Measurements from ENCODE around the gene EDN2.

EDN2 gene

GRCh38 chr1:41516168-41517061 lies 31.9 kb upstream of the EDN2 start:
- peak; percentile 82 for DNase-seq

- DNase-seq, result no peak
Observed at GRCh38 chr1:41515778-41516167, 31.3 kb upstream of the EDN2 start.

GRCh38 chr1:41515131-41515678 lies 30.7 kb upstream of the EDN2 start:
- no peak for DNase-seq

DNA sequence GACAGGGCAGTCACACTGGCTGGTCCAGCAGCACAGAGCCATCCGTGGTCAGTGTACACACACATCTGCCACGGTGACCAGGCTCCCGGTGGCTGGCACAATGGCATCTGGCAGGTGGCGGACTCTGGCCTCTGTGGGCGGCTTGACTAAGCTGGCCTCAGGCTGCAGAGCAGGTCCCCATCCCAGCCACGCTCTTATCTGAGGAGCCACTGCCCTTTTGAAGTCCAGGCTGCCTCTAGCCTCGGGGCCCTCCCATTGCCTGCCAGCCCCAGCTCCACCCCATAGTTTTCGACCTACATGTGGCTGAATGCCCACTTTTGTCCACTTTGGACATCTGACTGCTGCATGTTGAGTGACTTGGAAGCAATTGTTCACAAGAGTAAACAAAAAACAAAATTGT lies 29.9 kb upstream of the EDN2 start:
- DNase-seq, result no peak

DNA sequence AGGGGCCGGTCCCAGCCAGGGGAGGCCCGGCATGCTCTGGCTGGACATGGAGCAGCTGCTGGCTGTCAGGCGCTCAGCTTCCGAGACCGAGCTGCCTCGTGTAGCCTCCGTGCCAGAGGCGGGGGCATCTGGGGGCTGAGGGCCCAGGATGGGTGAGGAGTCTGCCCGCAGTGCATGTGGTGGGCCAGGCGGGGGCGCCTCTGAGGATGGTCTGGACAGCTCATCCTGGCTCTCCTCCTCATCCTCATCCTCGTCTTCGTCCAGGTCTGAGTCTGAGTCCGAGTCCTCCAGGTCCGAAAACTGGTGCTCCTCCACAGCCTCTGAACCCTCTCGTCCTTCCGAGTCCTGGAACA lies 28.9 kb upstream of the EDN2 start:
- peak; percentile 29 for DNase-seq

DNA sequence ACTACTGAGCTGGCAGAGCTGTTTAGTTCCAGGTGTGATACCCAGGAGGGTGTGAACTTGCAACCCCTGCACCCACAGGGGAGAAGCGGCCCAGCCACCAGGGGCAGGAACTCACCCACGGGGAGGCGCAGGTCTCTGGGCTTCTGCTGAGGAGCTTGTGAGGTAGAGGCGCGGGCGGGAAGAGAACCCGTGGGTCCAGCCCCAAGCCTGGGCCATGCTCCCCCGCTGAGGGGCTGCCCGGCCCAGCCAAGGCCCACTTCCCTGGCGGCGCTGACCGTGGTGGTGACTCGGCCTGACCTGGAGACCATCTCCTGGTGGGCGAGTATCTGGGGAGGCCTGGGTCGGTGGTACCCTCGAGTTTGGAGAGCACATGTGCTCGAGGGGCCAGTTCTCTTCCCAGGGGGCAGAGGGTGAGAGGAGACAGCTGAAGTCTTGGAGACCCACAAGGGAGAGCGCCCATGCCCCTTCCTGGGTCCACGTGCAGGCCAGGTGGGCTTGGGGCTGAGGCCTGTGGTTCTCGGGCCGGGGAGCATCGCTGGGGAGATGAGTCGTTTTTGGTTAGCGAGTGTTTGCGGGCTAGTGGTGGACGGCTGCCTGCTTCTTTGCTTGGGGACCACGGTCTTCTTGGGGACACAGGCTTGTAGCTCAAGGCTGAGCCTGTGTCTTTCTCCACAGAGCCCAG lies 28.4 kb upstream of the EDN2 start:
- no peak for DNase-seq

DNA sequence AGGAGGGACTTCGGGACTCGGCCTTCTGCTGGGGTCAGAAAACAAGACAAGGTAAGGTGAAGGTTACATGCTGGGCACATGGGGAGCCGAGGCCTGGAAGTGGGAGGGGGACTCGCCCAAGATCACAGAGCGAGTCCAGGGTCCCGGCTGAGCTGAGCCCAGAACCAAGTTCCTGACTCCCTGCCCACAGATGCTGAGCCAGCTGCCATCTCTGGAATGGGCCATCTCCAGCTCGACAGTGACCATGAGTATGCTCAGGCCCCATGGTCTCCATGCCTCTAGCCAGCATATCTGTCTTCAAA lies 26.7 kb upstream of the EDN2 start:
- no peak for DNase-seq

DNA sequence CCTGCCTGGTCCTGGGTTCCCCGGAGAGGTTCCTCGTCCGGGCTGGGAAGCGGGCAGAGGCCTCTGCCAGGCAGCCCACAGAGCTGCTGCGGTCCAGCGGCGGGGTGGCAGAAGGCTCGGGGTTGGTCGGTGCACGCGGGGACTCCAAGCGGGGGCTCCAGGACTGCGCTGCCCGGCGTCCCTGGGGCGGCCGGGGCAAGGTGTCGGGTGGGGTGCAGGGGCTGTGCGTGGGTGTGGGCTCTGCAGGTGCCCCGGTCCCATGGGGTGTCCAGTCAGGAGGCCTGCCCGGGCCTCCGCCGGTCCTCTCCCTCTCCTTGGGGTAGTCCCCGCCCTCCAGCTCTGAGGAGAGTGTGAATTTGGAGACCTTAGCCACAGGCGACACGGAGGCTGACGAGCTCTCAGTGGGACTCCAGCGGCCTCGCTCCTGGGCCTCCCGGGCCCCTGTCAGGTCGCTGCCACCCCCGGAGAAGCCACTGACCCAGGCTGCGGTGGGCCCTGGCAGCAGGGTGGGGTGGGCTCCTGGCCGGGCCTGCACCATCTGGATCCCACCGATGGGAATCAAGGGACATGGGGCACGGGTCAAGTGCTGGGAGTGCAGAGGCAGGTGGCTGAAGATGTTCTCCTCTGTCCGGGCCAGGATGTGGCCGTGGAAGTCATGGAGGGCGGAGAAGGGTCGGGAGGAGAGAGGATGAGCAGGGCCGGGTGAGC lies 26.2 kb upstream of the EDN2 start:
- DNase-seq, result no peak

DNA sequence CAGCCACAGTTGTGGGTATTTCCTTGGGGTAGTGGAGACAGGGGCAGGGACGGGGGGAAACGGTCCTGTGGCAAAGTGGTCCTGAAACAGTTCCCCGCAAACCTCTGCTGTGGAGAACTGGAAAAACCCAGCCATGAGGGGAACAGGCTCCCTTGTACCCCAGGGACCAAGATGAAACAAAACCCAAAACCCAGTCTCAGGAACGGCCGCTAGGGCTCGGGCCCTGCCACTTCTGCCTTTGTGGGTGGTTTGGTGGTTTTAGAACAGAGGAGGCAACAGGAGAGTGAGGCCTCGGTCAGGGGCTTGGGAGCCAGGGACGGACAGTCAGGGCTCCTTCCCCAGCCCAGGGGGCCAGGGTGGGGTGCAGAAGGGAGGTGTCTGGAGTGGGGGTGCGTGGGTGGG lies 24.8 kb upstream of the EDN2 start:
- DNase-seq, result no peak

DNA sequence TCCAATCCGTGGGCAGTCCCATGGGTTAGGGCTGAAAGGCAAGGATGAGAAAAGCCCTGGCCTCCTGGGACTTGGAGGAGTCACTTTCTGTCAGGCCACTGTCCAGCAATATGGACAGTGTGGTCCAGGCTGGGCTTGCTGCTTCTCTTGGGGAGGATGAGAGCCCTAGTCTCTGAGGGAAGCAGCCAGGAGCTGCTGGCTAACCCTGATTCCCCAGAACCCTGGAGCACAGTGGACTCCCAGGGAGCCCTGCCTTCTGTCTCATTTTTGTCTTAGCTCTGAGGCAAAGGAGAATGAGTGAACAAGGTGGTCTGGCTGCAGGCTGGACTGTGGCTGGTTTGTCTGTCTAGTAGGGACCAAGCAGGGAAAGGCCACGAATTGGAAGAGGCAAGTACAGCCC lies 23.8 kb upstream of the EDN2 start:
- DNase-seq, result no peak

DNA sequence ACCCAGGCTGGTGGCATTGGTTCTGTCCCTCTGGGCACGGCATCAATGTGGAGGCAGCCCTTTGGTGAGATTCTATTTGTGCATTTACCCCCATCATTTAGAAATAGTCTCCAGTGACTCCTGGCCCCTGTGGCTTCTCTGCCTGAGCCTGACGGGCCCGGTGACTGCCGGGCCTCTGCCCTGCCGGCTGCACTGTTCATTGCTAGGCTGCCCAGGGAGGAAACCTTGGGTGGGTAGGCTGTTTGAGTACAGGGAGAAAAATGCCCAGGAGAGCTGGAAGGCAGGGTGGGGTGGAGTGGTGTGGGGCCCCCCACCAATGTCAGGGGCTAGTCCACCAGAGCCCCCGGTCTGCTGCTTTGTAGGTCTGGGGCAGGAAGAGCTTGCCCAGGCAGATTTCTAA lies 23.4 kb upstream of the EDN2 start:
- DNase-seq, result no peak

- DNase-seq, result no peak
Observed at GRCh38 chr1:41507110-41507720, 22.7 kb upstream of the EDN2 start.

DNA sequence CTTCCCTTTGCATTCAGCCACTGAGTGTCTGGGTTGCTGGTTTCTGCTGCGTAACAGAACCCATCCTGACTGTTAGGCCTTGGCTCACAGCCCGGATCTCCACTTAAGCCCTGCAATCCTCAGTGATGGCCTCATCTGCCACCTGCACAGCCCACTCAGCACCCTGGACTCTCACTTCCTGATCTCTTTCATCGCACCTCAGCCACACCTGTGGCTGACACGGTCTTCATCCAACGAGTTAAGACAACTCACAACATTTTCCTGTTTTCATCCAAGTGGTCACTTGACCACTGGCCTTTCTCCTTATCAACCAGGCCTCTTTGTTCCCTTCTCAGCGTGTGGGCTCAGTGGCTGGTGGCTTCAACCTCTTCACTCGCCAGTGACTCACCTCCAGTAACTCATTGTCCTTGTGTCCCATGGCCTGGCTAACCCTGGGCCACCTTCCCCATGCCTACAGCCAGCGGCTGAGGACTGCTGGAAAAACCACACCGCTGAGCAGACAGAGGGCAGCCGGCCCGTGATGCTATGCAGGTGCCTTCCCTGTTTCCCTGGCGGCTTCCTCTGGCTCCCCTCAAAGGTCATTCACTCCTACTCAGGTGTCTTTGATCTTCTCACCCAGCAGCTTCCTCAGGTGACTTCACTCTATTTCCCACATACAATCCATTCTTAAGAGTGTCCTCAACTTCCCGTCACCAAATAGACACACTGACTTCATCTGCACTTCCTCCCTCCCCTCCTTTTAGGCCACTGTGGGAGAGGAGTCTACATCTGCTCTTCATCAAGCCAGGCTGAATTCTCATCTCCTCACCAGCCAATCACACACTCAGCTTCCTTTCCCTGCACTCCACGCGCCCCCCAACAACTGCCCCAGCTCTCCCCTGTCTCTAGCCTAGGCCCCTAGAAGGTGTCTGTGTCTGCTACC lies 19.9 kb upstream of the EDN2 start:
- DNase-seq, result no peak

DNA sequence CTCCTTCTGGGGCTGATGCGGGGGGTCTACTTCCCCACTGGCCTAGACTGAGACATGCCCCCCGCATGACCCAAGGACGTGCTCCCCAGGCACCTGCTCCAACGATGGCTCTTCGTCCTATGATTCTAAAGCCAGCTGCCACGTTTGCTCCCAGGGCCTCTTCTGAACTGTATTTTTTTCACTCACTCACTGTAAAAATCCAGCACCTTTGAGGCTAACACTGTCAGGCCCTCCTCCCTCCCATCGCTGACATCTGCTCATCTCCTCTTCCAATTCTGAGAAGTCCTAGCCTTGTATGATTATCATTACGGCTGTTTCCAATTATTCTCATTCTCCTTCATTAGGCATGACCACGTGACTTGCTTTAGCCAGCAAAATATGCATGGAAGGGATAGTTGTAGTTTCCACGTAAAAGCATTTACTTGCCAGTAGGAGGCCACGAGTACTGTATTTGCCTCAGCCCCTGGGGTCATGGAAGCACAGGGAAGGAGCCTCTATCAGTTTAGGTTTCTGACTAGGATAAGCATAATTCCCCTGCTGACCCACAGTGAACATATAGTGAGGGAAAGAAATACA lies 19.1 kb upstream of the EDN2 start:
- DNase-seq, result no peak

DNA sequence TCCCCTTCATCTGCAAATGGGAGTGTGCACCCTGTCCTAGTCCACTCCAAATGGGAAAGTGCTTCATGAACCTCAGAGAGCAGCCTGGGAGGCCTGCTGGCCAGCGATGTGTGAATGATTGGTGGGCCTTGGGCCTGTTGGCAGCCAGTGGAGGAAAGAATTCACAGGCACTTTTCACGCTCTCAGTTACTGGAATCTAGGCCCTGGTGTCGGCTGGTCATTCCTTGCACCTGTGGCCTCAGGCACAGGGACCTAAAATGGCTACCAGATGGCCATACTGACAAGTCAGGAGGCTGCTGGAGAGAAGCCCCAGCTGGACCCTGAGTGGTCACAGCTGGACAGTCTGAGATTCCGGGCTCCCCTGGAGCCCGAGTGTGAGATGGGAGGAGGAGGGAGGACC lies 18.4 kb upstream of the EDN2 start:
- no peak for DNase-seq

DNA sequence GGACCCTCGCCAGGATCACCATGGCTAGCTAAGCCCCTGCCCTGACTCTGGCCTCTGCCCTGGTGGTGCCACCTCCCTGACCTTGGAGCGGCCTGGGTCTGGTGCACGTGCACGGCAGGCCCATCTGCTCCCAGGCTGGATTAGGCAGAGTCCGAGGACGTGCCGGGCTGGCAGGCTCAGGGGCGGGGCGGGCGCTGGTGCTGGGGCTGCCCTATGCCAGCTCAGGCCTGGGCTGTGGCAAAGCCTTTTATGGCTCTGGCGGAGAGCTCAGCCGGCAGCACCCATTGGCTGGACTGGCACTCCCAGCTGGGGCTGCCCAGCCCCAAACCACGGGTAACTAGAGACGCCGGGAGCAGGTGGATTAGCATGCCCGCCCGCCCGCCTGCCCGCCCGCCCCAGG lies 17.1 kb upstream of the EDN2 start:
- DNase-seq, result no peak

DNA sequence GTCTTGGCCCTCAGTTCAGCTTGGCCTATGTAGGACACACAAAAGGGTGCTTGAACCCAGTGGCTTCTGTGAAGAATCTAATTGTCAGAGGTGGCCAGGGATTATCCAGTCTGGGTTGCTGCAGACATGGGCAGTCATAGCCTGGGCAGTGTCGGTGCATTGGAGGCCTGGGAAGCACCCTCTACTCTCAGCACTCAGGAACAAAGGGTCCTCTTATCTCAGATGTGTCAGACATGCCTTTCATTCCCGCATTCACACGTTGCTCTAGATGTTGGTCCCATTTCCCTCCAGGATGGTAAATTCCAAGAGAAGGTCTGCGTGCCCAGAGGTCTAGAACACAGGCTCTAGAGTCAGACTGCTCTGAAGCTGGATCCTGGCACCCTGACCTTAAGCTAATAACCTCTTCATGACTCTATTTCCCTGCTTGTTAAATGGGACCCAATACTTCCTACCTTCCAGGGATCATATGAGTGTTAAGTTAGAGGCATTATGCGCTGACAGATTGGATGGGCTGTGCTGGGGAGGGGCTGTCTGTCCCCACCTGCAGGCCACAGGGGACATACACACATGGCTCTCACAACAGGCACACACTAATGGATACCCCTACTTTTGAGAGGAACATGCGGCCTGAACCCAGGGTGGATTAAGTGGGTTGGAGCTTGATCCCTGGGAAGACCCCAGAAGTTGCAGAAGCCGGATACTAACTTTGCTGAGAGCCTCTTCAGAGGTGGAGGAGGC lies 16.5 kb upstream of the EDN2 start:
- DNase-seq, result no peak

- no peak for DNase-seq
Observed at GRCh38 chr1:41500378-41500777, 15.9 kb upstream of the EDN2 start.

- no peak for DNase-seq
Observed at GRCh38 chr1:41499591-41499990, 15.1 kb upstream of the EDN2 start.

DNA sequence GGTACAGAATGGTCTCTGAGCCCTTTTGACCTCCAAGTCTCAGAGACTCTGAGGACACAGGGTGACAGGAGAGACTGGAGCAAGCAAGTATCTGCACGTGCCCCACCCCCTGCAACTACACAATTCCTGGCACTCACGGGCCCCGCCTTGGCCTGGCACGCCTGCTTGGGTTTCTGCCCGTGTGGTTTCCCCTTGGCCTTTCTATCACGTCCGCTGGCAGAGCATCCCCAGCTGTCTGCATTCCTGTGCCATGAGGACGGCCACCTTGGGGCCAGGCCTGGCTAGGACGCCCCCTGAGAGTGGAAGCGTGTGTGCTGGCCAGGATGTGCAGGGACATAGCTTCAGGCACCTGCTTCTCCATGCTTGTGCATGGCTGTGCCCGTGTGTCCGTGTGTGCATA lies 14.3 kb upstream of the EDN2 start:
- DNase-seq, result no peak

DNA sequence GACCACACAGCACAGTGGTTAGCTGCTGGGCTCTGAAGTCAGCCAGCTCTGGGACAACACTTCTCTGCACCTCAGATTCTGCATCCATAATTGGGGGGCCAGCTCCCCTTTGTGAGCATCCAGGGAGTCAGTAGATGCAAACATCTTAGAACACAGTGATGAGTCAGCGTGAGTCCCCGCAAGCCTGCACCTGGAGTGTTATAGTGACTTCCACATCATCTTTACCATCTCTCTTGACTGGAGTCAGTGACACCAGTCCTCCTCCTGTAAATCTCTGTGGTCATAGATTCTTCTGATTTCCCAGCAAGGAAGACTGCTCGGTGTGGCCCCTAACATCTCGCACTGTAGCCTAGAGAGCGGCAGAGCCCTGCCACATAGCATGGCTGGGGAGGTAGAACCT lies 13.9 kb upstream of the EDN2 start:
- DNase-seq, result no peak

Measured in hematopoietic multipotent progenitor cell treated with erythropoietin and hydrocortisone succinate and interleukin-3 and kit ligand, for 6 days (in vitro differentiated cells).